ENCODE data around the gene SLC35G1.

DNA sequence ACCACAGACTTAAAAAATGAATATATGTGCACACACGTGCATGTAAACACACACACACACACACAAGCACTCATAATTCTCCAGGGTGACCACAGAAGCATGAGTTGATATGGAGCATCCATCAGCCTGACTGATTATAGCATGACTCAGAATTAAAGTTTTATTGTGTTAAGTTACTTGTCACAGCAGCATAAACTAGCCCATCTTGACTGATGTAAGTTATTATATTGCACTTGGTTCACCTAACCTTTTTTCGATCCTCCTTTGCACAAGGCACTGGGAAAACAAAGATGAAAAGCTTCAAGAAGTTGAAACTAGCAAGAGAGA is 18.8 kb upstream of the SLC35G1 start:
- TF ChIP-seq CTCF (IDR thresholded peaks at IDR 0.05): no peak
- no peak for TF ChIP-seq EP300 (IDR thresholded peaks at IDR 0.05)
- TF ChIP-seq POLR2A (IDR thresholded peaks at IDR 0.05): no peak
- TF ChIP-seq POLR2AphosphoS5 (IDR thresholded peaks at IDR 0.05): no peak

All from gastroesophageal sphincter (tissue), 3 donors.